Neural cell (in vitro differentiated cells): ENCODE results near the gene KCNJ5. TPM values are rescaled to one million over a fixed set of nuclear protein-coding genes. Genes with fewer than 3 reads are reported as not detected.

Experiments used
- H2AFZ ChIP-seq: fragments of 200-600, 300-800 bp; sonication (generic), shearing (Covaris generic); 2 replicates; pipeline ENCODE4 v1.6.0; 2014; ENCODE audit warnings: low read depth, mild to moderate bottlenecking, antibody characterized with exemption, low read length, moderate library complexity
- H3F3A ChIP-seq: fragments of 200-600 bp; shearing (Covaris generic); 2 replicates; pipeline ENCODE4 v1.6.1; 2016; ENCODE audit warnings: mild to moderate bottlenecking, moderate library complexity, mixed read lengths, antibody characterized with exemption, low read length; ENCODE audit not compliant: insufficient read depth, poor library complexity, severe bottlenecking
- H3K27ac ChIP-seq: fragments of 200-600, 300-800 bp; sonication (generic), shearing (Covaris generic); 2 replicates; pipeline ENCODE4 v1.5.1; 2014; ENCODE audit warnings: mild to moderate bottlenecking, low read length, moderate library complexity
- H3K27me3 ChIP-seq: fragments of 300-800, 200-600 bp; sonication (generic), shearing (Covaris generic); 2 replicates; pipeline ENCODE4 v1.6.0; 2014; ENCODE audit warnings: mild to moderate bottlenecking, low read depth, low read length, moderate library complexity; ENCODE audit not compliant: insufficient read depth
- H3K36me3 ChIP-seq: fragments of 300-800, 200-600 bp; sonication (generic), shearing (Covaris generic); 2 replicates; pipeline ENCODE4 v1.5.1; 2014; ENCODE audit warnings: mild to moderate bottlenecking, antibody characterized with exemption, low read length, moderate library complexity; ENCODE audit not compliant: insufficient read depth
- H3K4me2 ChIP-seq: fragments of 300-800, 200-600 bp; sonication (generic), shearing (Covaris generic); 2 replicates; pipeline ENCODE4 v1.6.0; 2014; ENCODE audit warnings: mild to moderate bottlenecking, low read length
- H3K4me3 ChIP-seq: fragments of 300-800, 200-600 bp; sonication (generic), shearing (Covaris generic); 2 replicates; pipeline ENCODE4 v1.5.1; 2014; ENCODE audit warnings: mild to moderate bottlenecking, low read length, moderate library complexity
- H3K79me2 ChIP-seq: fragments of 200-600 bp; shearing (Covaris generic); replicated peaks from 2 replicates; pipeline ENCODE4 v1.6.0; 2014; ENCODE audit warnings: mild to moderate bottlenecking, low read length, moderate library complexity; ENCODE audit not compliant: insufficient read depth
- H3K9ac ChIP-seq: fragments of 300-800, 200-600 bp; sonication (generic), shearing (Covaris generic); 2 replicates; pipeline ENCODE4 v1.6.1; 2016; ENCODE audit warnings: mild to moderate bottlenecking, low read length, mixed read lengths
- H3K9me2 ChIP-seq: fragments of 200-600 bp; shearing (Covaris generic); 2 replicates; pipeline ENCODE4 v1.6.1; 2016; ENCODE audit warnings: mild to moderate bottlenecking, low read length, mixed read lengths; ENCODE audit not compliant: insufficient read depth
- H3K9me3 ChIP-seq: fragments of 200-600, 300-800 bp; sonication (generic), shearing (Covaris generic); 2 replicates; pipeline ENCODE4 v1.6.1; 2016; ENCODE audit warnings: mild to moderate bottlenecking, mixed run types, low read length, moderate library complexity, mixed read lengths
- H4K20me1 ChIP-seq: fragments of 200-600 bp; shearing (Covaris generic); 2 replicates; pipeline ENCODE4 v1.6.1; 2016; ENCODE audit warnings: mild to moderate bottlenecking, mixed run types; ENCODE audit not compliant: insufficient read depth
- EP300 ChIP-seq: fragments of 450-650 bp; conservative IDR thresholded peaks from 2 replicates; pipeline ENCODE4 v1.6.1; 2014; ENCODE audit warnings: antibody characterized with exemption, mild to moderate bottlenecking, moderate library complexity; ENCODE audit not compliant: poor library complexity, severe bottlenecking
- MXI1 ChIP-seq: fragments of 450-650 bp; conservative IDR thresholded peaks from 2 replicates; pipeline ENCODE4 v1.6.1; 2014; ENCODE audit warnings: antibody characterized with exemption, mild to moderate bottlenecking; ENCODE audit not compliant: poor library complexity, severe bottlenecking
- POLR2AphosphoS5 ChIP-seq: IDR thresholded peaks from 2 replicates; pipeline ENCODE4 v1.6.1; 2012
- polyA plus RNA-seq: library from polyadenylated mRNA; depleted of rRNA; stranded (reverse); fragments of >200 nt; gene quantifications from 2 replicates; pipeline ENCODE4 v1.2.3, GENCODE V29; 2014
- TF ChIP-seq, protein P1 (sequence below): IDR thresholded peaks from 2 replicates; pipeline ENCODE4 v1.6.1; 2012; ENCODE audit warnings: borderline replicate concordance
- TF ChIP-seq, protein P2 (sequence below): fragments of 450-650 bp; IDR thresholded peaks from 2 replicates; pipeline ENCODE4 v1.5.1; 2014; ENCODE audit warnings: antibody characterized with exemption, mild to moderate bottlenecking, moderate library complexity; ENCODE audit not compliant: poor library complexity, severe bottlenecking

KCNJ5 gene
- polyA plus RNA-seq, 1 donor from 2014 or later: 1.1 TPM

GRCh38 chr11:128965485-128965884, 74.3 kb downstream of the KCNJ5 start:
- no peaks in the 10 kb centered on the region for H3K79me2 ChIP-seq
- H3K27ac ChIP-seq: no peak overlapping the region
- H3K27me3 ChIP-seq: no peaks in the 10 kb centered on the region
- no peaks in the 10 kb centered on the region for H3K9me3 ChIP-seq
- no peaks in the 10 kb centered on the region for H4K20me1 ChIP-seq
- no peak overlapping the region for H2AFZ ChIP-seq
- no peak overlapping the region for H3K4me3 ChIP-seq
- H3K9ac ChIP-seq: no peak overlapping the region
- no peaks in the 10 kb centered on the region for H3F3A ChIP-seq
- peaks cover 14% of the 10 kb centered on the region for H3K36me3 ChIP-seq
- no peak for TF ChIP-seq POLR2AphosphoS5
- TF ChIP-seq, protein P1, sequence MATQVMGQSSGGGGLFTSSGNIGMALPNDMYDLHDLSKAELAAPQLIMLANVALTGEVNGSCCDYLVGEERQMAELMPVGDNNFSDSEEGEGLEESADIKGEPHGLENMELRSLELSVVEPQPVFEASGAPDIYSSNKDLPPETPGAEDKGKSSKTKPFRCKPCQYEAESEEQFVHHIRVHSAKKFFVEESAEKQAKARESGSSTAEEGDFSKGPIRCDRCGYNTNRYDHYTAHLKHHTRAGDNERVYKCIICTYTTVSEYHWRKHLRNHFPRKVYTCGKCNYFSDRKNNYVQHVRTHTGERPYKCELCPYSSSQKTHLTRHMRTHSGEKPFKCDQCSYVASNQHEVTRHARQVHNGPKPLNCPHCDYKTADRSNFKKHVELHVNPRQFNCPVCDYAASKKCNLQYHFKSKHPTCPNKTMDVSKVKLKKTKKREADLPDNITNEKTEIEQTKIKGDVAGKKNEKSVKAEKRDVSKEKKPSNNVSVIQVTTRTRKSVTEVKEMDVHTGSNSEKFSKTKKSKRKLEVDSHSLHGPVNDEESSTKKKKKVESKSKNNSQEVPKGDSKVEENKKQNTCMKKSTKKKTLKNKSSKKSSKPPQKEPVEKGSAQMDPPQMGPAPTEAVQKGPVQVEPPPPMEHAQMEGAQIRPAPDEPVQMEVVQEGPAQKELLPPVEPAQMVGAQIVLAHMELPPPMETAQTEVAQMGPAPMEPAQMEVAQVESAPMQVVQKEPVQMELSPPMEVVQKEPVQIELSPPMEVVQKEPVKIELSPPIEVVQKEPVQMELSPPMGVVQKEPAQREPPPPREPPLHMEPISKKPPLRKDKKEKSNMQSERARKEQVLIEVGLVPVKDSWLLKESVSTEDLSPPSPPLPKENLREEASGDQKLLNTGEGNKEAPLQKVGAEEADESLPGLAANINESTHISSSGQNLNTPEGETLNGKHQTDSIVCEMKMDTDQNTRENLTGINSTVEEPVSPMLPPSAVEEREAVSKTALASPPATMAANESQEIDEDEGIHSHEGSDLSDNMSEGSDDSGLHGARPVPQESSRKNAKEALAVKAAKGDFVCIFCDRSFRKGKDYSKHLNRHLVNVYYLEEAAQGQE: no peak
- TF ChIP-seq, protein P2, sequence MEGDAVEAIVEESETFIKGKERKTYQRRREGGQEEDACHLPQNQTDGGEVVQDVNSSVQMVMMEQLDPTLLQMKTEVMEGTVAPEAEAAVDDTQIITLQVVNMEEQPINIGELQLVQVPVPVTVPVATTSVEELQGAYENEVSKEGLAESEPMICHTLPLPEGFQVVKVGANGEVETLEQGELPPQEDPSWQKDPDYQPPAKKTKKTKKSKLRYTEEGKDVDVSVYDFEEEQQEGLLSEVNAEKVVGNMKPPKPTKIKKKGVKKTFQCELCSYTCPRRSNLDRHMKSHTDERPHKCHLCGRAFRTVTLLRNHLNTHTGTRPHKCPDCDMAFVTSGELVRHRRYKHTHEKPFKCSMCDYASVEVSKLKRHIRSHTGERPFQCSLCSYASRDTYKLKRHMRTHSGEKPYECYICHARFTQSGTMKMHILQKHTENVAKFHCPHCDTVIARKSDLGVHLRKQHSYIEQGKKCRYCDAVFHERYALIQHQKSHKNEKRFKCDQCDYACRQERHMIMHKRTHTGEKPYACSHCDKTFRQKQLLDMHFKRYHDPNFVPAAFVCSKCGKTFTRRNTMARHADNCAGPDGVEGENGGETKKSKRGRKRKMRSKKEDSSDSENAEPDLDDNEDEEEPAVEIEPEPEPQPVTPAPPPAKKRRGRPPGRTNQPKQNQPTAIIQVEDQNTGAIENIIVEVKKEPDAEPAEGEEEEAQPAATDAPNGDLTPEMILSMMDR: no peak
- no peaks in the 10 kb centered on the region for H3K9me2 ChIP-seq
- H3K4me2 ChIP-seq: no peak overlapping the region

DNA sequence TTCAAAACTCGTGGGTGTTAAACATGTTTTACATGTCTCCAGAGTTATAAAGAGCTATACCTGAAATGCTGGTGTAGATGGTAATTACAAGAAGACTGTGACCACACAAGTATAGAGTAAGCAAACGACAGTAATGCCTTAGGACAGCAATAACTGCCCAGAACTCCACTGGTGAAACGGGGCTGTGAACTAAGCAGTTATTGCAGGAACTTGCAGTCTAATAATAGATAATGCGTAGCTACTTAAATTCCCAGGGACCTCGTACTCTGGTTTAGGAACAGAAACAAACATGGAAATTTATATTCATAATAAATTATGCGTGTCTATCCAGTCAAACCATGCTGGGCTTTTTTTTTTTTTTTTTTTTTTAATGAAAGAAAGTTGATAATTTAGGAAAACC, 76.4 kb downstream of the KCNJ5 start:
- no peak overlapping the region for H3K27ac ChIP-seq
- no peaks in the 10 kb centered on the region for H3K9me2 ChIP-seq
- H3K79me2 ChIP-seq: no peaks in the 10 kb centered on the region
- peaks cover 14% of the 10 kb centered on the region for H3K36me3 ChIP-seq
- H3K9ac ChIP-seq: no peak overlapping the region
- no peaks in the 10 kb centered on the region for H3K9me3 ChIP-seq
- no peak overlapping the region for H3K4me2 ChIP-seq
- no peaks in the 10 kb centered on the region for H3F3A ChIP-seq
- H2AFZ ChIP-seq: no peak overlapping the region
- H4K20me1 ChIP-seq: no peaks in the 10 kb centered on the region
- no peaks in the 10 kb centered on the region for H3K27me3 ChIP-seq
- no peak overlapping the region for H3K4me3 ChIP-seq
- TF ChIP-seq, protein P2: no peak
- TF ChIP-seq POLR2AphosphoS5 (no peak), EP300 (no peak), MXI1 (no peak)
- TF ChIP-seq, protein P1: no peak
